HepG2 (cell line): ENCODE data around the gene SPAG9. TPM values are rescaled to one million over a fixed set of nuclear protein-coding genes. Genes with fewer than 3 reads are reported as not detected.

Experiments
- ATAC-seq: fragments of 200-7000 bp; cut with Tn5 transposase; 3 replicates; pipeline ENCODE4 v1.9.1; 2020; ENCODE audit warnings: mild to moderate bottlenecking, moderate library complexity
- BruUV-seq: library from RNA; stranded (reverse); fragments of 400-500 nt; replicated peaks from 2 replicates; lab custom pipeline; 2021; lab: Mats Ljungman, UMichigan
- CTCF ChIA-PET: fragments of 300-600 bp; formaldehyde crosslinking; extraction: SDS; loops from one replicate; lab custom pipeline; 2021; ENCODE audit warnings: low total read pairs, inconsistent platforms, low intra/inter-chr PET ratio; lab: Yijun Ruan, JAX
- POLR2A ChIA-PET: fragments of 350-600 bp; sonication (Branson Sonifier 250); formaldehyde crosslinking; loops from one replicate; lab custom pipeline; 2020; ENCODE audit warnings: antibody characterized with exemption, inconsistent platforms; lab: Yijun Ruan, JAX
- DNase-seq: peaks from one replicate; pipeline ENCODE4 v3.0.0-alpha.2; 2015; ENCODE audit warnings: low spot score
- FAIRE-seq: peaks from 3 replicates; lab custom pipeline; 2011; peaks lifted over from hg19 to GRCh38; lab: Jason Lieb, UNC
- H2AFZ ChIP-seq: one replicate; pipeline ENCODE4 v1.6.1; 2011; ENCODE audit warnings: low read length, inconsistent platforms
- H3K27ac ChIP-seq: fragments of 300-600 bp; 3 replicates; pipeline ENCODE4 v1.8.0; 2011; ENCODE audit warnings: mixed run types, mild to moderate bottlenecking, mixed read lengths, low read length, inconsistent platforms; ENCODE audit not compliant: insufficient read depth; ENCODE audit errors: extremely low read length
- H3K27me3 ChIP-seq, 2 experiments: fragments of 200-600 bp in 1 of 2; 2 replicates in 1 of 2; 3 replicates in 1 of 2; pipeline versions ENCODE4 v1.6.0 to v1.8.0; 2011; ENCODE audit warnings: low read length in 2 of 2, mild to moderate bottlenecking in 2 of 2, moderate library complexity in 2 of 2, inconsistent platforms in 1 of 2; ENCODE audit not compliant: insufficient read depth in 2 of 2, control insufficient read depth in 1 of 2
- H3K36me3 ChIP-seq, 2 experiments: fragments of 200-600 bp in 1 of 2; replicated peaks in 1 of 2; 2 replicates in 1 of 2; 3 replicates in 1 of 2; pipeline versions ENCODE4 v1.5.1 to v1.8.0; 2011; ENCODE audit warnings: low read length in 2 of 2, inconsistent platforms in 1 of 2; ENCODE audit not compliant: insufficient read depth in 2 of 2, control insufficient read depth in 1 of 2
- H3K4me1 ChIP-seq: 2 replicates; pipeline ENCODE4 v1.5.1; 2012; ENCODE audit warnings: low read length, inconsistent platforms; ENCODE audit not compliant: insufficient read depth
- H3K4me2 ChIP-seq: 2 replicates; pipeline ENCODE4 v1.6.0; 2011; ENCODE audit warnings: low read depth, low read length, inconsistent platforms
- H3K4me3 ChIP-seq, 3 experiments: fragments of 200-600 bp in 1 of 3; sonication (generic), shearing (Covaris generic) in 1 of 3; replicated peaks in 1 of 3; 2 replicates each; pipeline ENCODE4 v1.5.1; 2011 to 2016; ENCODE audit warnings: low read length in 3 of 3, inconsistent platforms in 2 of 3, low read depth in 2 of 3, mild to moderate bottlenecking in 2 of 3, control low read depth in 1 of 3, mixed read lengths in 1 of 3; ENCODE audit not compliant: insufficient read depth in 1 of 3
- H3K79me2 ChIP-seq: one replicate; pipeline ENCODE4 v1.6.1; 2011; ENCODE audit warnings: low read length, inconsistent platforms; ENCODE audit not compliant: insufficient read depth
- H3K9ac ChIP-seq: 2 replicates; pipeline ENCODE4 v1.6.0; 2011; ENCODE audit warnings: mild to moderate bottlenecking, low read depth, low read length, inconsistent platforms; ENCODE audit not compliant: insufficient read depth
- H3K9me3 ChIP-seq: 2 replicates; pipeline ENCODE4 v1.5.1; 2012; ENCODE audit warnings: mild to moderate bottlenecking, low read length
- H4K20me1 ChIP-seq: 2 replicates; pipeline ENCODE4 v1.6.0; 2011; ENCODE audit warnings: inconsistent platforms, mild to moderate bottlenecking, low read length, moderate library complexity; ENCODE audit not compliant: insufficient read depth
- RERE ChIP-seq: IDR thresholded peaks from 2 replicates; pipeline ENCODE4 v1.6.1; 2016; ENCODE audit warnings: low read depth, missing genetic modification reagents, missing compliant biosample characterization
- ZBTB10 ChIP-seq: sonication (generic); formaldehyde crosslinking; IDR thresholded peaks from 2 replicates; pipeline ENCODE4 v1.4.0; 2020; ENCODE audit warnings: missing genetic modification reagents, borderline replicate concordance
- ZNF101 ChIP-seq: sonication (generic); formaldehyde crosslinking; IDR thresholded peaks from 2 replicates; pipeline ENCODE4 v1.4.0; 2020; ENCODE audit warnings: mild to moderate bottlenecking, low read depth, missing genetic modification reagents, borderline replicate concordance
- WGBS: methylation state at CpG from one replicate; pipeline ENCODE4 v1.1.6; 2017; ENCODE audit warnings: low lambda C conversion rate; 5-methylcytosine and 5-hydroxymethylcytosine counted together
- in situ Hi-C: cut with HindIII; loops from 2 replicates; pipeline ENCODE4 v1.10.0; 2017; ENCODE audit warnings: low pct_unique_long_range_greater_than_20kb; ENCODE audit not compliant: extremely low pct_ligation_motif_present
- intact Hi-C: fragments of 100-400 bp; cut with micrococcal nuclease; formaldehyde crosslinking; loops from one replicate; pipeline ENCODE4 v1.10.0; 2022; ENCODE audit not compliant: unreplicated experiment
- polyA plus RNA-seq, 8 experiments: library from polyadenylated mRNA; depleted of rRNA in 3 of 8; stranded (reverse) in 7 of 8; unstranded in 1 of 8; fragments of >200 nt; fragmentation: Illumina TruSeq in 4 of 8; extraction: Trizol in 4 of 8; gene quantifications; 2 replicates each; pipeline versions ENCODE4 v1.2.1 to v1.2.3, GENCODE V29; 2011 to 2016; ENCODE audit warnings: low read depth in 4 of 8, missing spikeins in 1 of 8, mixed read lengths in 1 of 8; ENCODE audit not compliant: insufficient read depth in 1 of 8
- total RNA-seq, 5 experiments: library from RNA; depleted of rRNA; stranded (reverse); fragments of >200 nt; fragmentation: Illumina TruSeq; extraction: Trizol; gene quantifications; 2 replicates each; pipeline ENCODE4 v1.2.3, GENCODE V29; 2016; ENCODE audit warnings: low read depth in 1 of 5

Gene SPAG9
- total and polyA plus RNA-seq, 2 of the 13 experiments (the other 11 are each of a cell fraction or from before 2014, with no cell fraction given): 43.2 to 78.6 TPM

GRCh38 chr17:51078009-51078592, 42.6 kb downstream of the SPAG9 start:
- CTCF ChIA-PET: no interaction called here
- peaks cover 12% of the 10 kb centered on the region for H3K79me2 ChIP-seq
- no peak overlapping the region for H3K9ac ChIP-seq
- 98% methylated on average over 5 of the region's 5 CpGs for WGBS
- in situ Hi-C loops: no loop called here
- no peak overlapping the region for H3K4me3 ChIP-seq
- DNase-seq (no peak), ATAC-seq (no peak), FAIRE-seq (no peak)
- H2AFZ ChIP-seq: no peak overlapping the region
- no TSS peak for BruUV-seq
- no peaks in the 10 kb centered on the region for H4K20me1 ChIP-seq
- no peak overlapping the region for H3K27ac ChIP-seq
- intact Hi-C loops: no loop called here
- H3K4me2 ChIP-seq: no peak overlapping the region
- no peaks in the 10 kb centered on the region for H3K9me3 ChIP-seq
- no peak for TF ChIP-seq RERE (CRISPR knock-in tag)
- TF ChIP-seq ZNF101 (CRISPR knock-in tag): no peak
- TF ChIP-seq ZBTB10: no peak
- TF ChIP-seq, all 625 proteins: peak for 0
- Histone ChIP-seq H3K4me1 (no peaks in the 10 kb centered on the region), H3K27me3 (no peaks in the 10 kb centered on the region), H3K36me3 (peaks cover 11 to 39% of the 10 kb centered on the region in 2 experiments; a peak in 4 of 5 replicates)
- POLR2A ChIA-PET: no interaction called here
